Activated CD8-positive, alpha-beta memory T cell treated with anti-CD3 and anti-CD28 coated beads for 4 hours (primary cell): Measurements from ENCODE around the gene PITHD1.
A peak's percentile ranks its signal among the peaks of the same experiment; 100 is the strongest.
"Not testable (repeated sequence)": the region's sequence is repeated elsewhere in the genome, so short reads cannot be mapped to it uniquely, and the experiment has no call there.

Source experiments
- DNase-seq, 2 donors: peaks; one replicate each; pipeline ENCODE4 v3.0.0-alpha.2; 2020; ENCODE audit warnings: low read depth in 2 of 2

The PITHD1 gene

DNA sequence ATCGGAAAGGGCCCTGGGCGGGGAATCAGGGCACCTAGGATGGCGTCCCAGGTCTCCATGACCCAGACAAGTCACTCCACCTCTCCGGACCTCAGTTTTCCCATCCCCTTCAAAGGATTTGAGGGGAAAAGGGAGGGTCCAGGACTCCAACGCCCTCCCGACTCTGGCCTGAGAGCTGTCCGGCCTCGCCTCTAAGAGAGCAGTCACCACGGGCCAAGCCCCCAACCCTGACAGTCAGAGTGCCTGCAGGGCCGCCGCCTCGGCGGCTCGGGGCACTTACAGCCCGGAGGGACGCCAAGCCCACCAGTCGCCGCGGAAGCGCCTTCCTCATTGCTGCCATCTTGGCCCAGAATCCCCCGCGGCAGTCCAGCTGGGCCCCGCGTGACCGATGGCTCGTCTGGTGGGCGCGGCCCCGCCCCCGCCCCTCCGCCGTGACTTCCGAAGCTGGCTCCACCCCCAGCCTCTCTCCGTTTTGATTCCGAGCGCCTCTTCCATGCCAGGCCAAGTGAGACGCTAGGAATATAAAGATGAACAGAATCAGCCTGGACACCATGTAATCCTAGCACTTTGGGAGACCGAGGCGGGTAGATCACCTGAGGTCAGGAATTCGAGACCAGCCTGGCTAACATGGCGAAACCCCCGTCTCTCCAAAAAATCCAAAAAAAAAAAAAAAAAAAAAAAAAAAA is 47.0 kb downstream of the PITHD1 start, which contains the start of gene HMGCL:
Gene HMGCL (minus strand): TSS at position 354 of the 686 bp plus-strand sequence. CDS start 14 bp downstream, at position 340.
- peak; percentile 72 to 76 for DNase-seq

DNA sequence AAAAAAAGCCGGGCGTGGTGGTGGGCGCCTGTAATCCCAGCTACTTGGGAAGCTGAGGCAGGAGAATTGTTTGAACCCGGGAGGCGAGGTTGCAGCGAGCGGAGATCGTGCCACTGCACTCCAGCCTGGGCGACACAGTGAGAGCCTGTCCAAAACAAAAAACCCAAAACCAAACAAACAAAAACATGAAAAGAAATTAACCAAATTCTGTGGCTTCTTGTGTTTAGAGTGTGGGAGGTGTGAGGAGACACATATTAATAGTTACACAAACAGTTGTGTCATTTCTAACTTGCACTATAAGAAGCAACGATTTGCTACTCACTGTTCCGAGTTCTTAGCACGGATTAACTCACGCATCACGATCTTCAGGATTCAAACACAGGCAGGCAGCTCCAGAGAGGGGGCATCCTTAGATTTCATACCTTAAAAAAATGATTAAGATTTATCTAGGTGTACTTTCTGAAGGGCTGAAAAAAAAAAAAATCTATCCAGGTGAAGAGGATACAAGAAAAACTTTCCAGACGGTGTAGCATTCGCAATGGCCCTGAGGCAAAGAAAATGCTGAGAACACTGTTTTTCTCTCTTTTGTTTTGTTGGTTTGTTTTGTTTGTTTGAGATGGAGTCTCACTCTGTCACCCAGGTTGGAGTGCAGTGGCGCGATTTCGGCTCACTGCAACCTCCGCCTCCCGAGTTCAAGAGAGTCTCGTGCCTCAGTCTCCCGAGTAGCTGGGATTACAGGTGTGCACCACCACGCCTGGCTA is 47.7 kb downstream of the PITHD1 start:
- no peak for DNase-seq

DNA sequence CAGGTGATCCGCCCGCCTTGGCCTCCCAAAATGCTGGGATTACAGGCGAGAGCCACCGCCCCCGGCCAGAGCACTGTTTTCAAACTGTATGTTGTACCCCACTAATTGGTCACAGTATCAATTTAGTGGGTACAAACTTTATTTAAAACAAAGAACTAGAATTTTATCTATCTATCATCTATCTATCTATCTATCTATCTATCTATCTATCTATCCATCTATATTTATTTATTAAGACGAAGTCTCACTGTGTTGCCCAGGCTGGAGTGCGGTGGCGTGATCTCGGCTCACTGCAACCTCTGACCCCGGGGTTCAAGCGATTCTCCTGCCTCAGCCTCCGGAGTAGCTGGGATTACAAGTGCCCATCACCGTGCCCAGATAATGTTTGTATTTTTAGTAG is 48.4 kb downstream of the PITHD1 start:
- DNase-seq, result not testable (repeated sequence)

DNA sequence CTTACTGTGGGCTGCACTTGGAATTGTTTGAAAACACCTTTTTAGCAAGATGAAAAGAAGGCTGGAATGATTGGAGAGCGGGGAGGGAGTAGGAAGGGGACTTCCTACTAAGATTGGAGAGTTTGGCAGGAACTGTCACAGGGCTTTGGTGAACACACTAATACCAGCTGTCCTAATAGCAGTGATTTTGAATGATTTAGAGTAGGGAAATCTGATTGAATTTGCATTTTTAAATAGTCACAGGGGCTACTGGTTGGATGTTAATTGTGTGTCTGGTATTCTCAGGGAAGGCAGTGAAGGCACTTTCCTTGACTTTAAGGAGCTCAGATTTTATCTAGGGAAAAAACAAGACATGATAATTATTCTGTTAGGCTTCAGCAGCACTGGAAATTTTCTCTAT is 49.5 kb downstream of the PITHD1 start:
- DNase-seq, result no peak

DNA sequence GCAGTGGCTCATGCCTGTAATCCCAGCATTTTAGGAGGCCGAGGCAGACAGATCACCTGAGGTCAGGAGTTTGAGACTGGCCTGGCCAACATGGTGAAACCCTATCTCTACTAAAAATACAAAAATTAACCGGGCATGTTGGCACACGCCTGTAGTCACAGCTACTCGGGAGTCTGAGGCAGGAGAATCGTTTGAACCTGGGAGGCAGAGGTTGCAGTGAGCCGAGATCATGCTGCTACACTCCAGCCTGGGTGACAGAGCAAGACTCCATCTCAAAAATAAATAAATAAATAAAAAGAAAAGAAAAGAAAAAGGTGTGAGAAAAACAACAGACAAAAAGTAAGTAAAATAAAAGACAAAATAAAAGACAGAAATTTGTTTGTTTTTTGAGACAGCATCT is 55.9 kb downstream of the PITHD1 start:
- DNase-seq, result not testable (repeated sequence)

DNA sequence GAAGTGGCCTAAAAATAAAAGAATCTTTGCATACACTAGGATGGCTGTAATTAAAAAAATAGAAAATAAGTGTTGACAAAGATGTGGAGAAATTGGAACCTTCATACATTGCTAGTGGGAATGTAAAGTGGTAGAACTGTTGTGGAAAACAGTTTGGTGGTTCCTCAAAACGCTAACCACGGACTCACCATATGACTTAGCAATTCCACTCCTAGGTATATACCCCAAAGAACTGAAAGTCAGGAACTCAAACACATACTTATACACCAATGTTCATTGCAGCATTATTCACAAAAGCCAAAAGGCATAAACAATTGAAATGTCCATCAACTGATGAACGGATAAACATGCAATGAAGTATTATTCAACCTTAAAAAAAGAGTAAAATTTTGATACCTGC is 57.8 kb downstream of the PITHD1 start:
- DNase-seq, result no peak
